Stimulated activated CD4-positive, alpha-beta T cell treated with anti-CD3 and anti-CD28 coated beads, TNF-alpha, amount 100 ng/mL, for 1 hour (primary cell): ENCODE data around the gene RPRD1B.
A peak's percentile ranks its signal among the peaks of the same experiment; 100 is the strongest.

ENCODE experiments used
- DNase-seq, 3 donors: peaks; one replicate each; pipeline ENCODE4 v3.0.0-alpha.2; 2020; ENCODE audit warnings: low read depth in 3 of 3, low spot score in 1 of 3

The RPRD1B gene

GRCh38 chr20:38034961-38035360, 1.4 kb downstream of the RPRD1B start:
- DNase-seq: no peak

GRCh38 chr20:38036366-38036765, 2.8 kb downstream of the RPRD1B start:
- no peak for DNase-seq

- DNase-seq: no peak
These were observed 6.7 kb downstream of the RPRD1B start for GRCh38 chr20:38040276-38040675.

- peak in 1 of 3 donors; percentile 7 for DNase-seq
These were observed 10.2 kb downstream of the RPRD1B start for GRCh38 chr20:38043512-38044300.

- no peak for DNase-seq
These were observed 11.1 kb downstream of the RPRD1B start for GRCh38 chr20:38044685-38045084.

- DNase-seq: no peak
These were observed 13.0 kb downstream of the RPRD1B start for GRCh38 chr20:38046572-38046971.

GRCh38 chr20:38049800-38050199, 16.3 kb downstream of the RPRD1B start:
- no peak for DNase-seq

- DNase-seq: no peak
These were observed 17.1 kb downstream of the RPRD1B start for GRCh38 chr20:38050686-38051085.

GRCh38 chr20:38052870-38053269, 19.3 kb downstream of the RPRD1B start:
- DNase-seq: no peak

- DNase-seq: no peak
These were observed 21.1 kb downstream of the RPRD1B start for GRCh38 chr20:38054647-38055046.

GRCh38 chr20:38055294-38055693, 21.7 kb downstream of the RPRD1B start:
- DNase-seq: no peak

GRCh38 chr20:38055848-38056247, 22.3 kb downstream of the RPRD1B start:
- DNase-seq: no peak

- DNase-seq: peak; percentile 37 to 51 (median 48)
These were observed 23.9 kb downstream of the RPRD1B start for GRCh38 chr20:38057351-38057972.

GRCh38 chr20:38059832-38060231, 26.3 kb downstream of the RPRD1B start:
- no peak for DNase-seq

GRCh38 chr20:38060536-38060935, 27.0 kb downstream of the RPRD1B start:
- DNase-seq: no peak

GRCh38 chr20:38061109-38061508, 27.6 kb downstream of the RPRD1B start:
- DNase-seq: no peak

GRCh38 chr20:38062890-38063289, 29.3 kb downstream of the RPRD1B start:
- no peak for DNase-seq

- DNase-seq: no peak
These were observed 30.5 kb downstream of the RPRD1B start for GRCh38 chr20:38063911-38064530.

GRCh38 chr20:38065764-38066375, 32.3 kb downstream of the RPRD1B start:
- DNase-seq: no peak

- DNase-seq: no peak
These were observed 33.6 kb downstream of the RPRD1B start for GRCh38 chr20:38066969-38067716.

GRCh38 chr20:38067717-38068365, 34.3 kb downstream of the RPRD1B start:
- DNase-seq: no peak
